Right atrium auricular region (tissue), 2 donors: ENCODE results near the gene OASL. TPM values are rescaled to one million over a fixed set of nuclear protein-coding genes. Genes with fewer than 3 reads are reported as not detected.

Experiments used
- DNase-seq: peaks from one replicate; pipeline ENCODE4 v3.0.0-alpha.2; 2019; ENCODE audit warnings: low spot score
- H3K27ac ChIP-seq, 2 donors: fragments of 200-600 bp; sonication (generic); 1 replicate in 1 of 2; 2 replicates in 1 of 2; pipeline ENCODE4 v1.5.1; 2016 to 2019
- H3K27me3 ChIP-seq, 2 donors: fragments of 200-600 bp; sonication (generic); one replicate each; pipeline versions ENCODE4 v1.5.1 to v1.6.0; 2017 to 2019
- H3K36me3 ChIP-seq: fragments of 200-600 bp; sonication (generic); one replicate; pipeline ENCODE4 v1.5.1; 2016
- H3K4me1 ChIP-seq, 2 donors: fragments of 200-600 bp; sonication (generic); one replicate each; pipeline versions ENCODE4 v1.5.1 to v1.6.0; 2017 to 2019
- H3K4me3 ChIP-seq, 2 donors: fragments of 200-600 bp; sonication (generic); 1 replicate in 1 of 2; 2 replicates in 1 of 2; pipeline ENCODE4 v1.5.1; 2017 to 2019; ENCODE audit warnings: mild to moderate bottlenecking in 1 of 2, moderate library complexity in 1 of 2
- H3K9me3 ChIP-seq, 2 donors: fragments of 200-600 bp; sonication (generic); one replicate each; pipeline ENCODE4 v1.5.1; 2019
- CTCF ChIP-seq, 2 donors: fragments of 200-600 bp; sonication (generic); IDR thresholded peaks; one replicate each; pipeline ENCODE4 v1.5.1; 2019; ENCODE audit warnings: antibody characterized with exemption in 2 of 2
- total RNA-seq, 2 donors: library from RNA; depleted of rRNA; stranded (reverse); fragments of >200 nt; gene quantifications; one replicate each; pipeline ENCODE4 v1.1.0, GENCODE V29; 2016

OASL gene
- total RNA-seq, 2 donors from 2014 or later, result 0.70 TPM; not detected in 1

- DNase-seq, result no peak
- TF ChIP-seq CTCF (IDR thresholded peaks at IDR 0.05), result no peak
- Histone ChIP-seq H3K27me3 (no peaks in the 10 kb centered on the region), H3K9me3 (no peaks in the 10 kb centered on the region), H3K36me3 (no peaks in the 10 kb centered on the region), H3K27ac (no peak overlapping the region), H3K4me1 (no peaks in the 10 kb centered on the region), H3K4me3 (no peak overlapping the region)
These were observed 48.5 kb downstream of the OASL start for GRCh38 chr12:120990487-120991055.

- no peak for TF ChIP-seq CTCF (IDR thresholded peaks at IDR 0.05)
- Histone ChIP-seq H3K9me3 (no peaks in the 10 kb centered on the region), H3K36me3 (no peaks in the 10 kb centered on the region), H3K27ac (no peak overlapping the region), H3K27me3 (no peaks in the 10 kb centered on the region), H3K4me1 (no peaks in the 10 kb centered on the region), H3K4me3 (no peak overlapping the region)
- DNase-seq, result no peak
These were observed 49.4 kb downstream of the OASL start for GRCh38 chr12:120989687-120990086.

- no peak overlapping the region for H3K4me3 ChIP-seq
- DNase-seq, result no peak
- H3K27ac ChIP-seq, result no peak overlapping the region
- H3K36me3 ChIP-seq, result no peaks in the 10 kb centered on the region
- no peaks in the 10 kb centered on the region for H3K27me3 ChIP-seq
- H3K9me3 ChIP-seq, result no peaks in the 10 kb centered on the region
- TF ChIP-seq CTCF (IDR thresholded peaks at IDR 0.05), result no peak
- no peaks in the 10 kb centered on the region for H3K4me1 ChIP-seq
These were observed 50.4 kb downstream of the OASL start for GRCh38 chr12:120988658-120989057.

- no peak for TF ChIP-seq CTCF (IDR thresholded peaks at IDR 0.05)
These were observed 50.8 kb downstream of the OASL start for GRCh38 chr12:120988234-120988633.

GRCh38 chr12:120984351-120984898 lies 54.6 kb downstream of the OASL start:
- Histone ChIP-seq H3K36me3 (no peaks in the 10 kb centered on the region), H3K27me3 (no peaks in the 10 kb centered on the region), H3K4me1 (no peaks in the 10 kb centered on the region), H3K27ac (no peak overlapping the region), H3K9me3 (no peaks in the 10 kb centered on the region), H3K4me3 (no peak overlapping the region)
- TF ChIP-seq CTCF (IDR thresholded peaks at IDR 0.05), result no peak
- no peak for DNase-seq

More at GRCh38 chr12:120988234-120988633, 50.8 kb downstream of the OASL start:
- DNase-seq, result no peak
- Histone ChIP-seq H3K9me3 (no peaks in the 10 kb centered on the region), H3K36me3 (no peaks in the 10 kb centered on the region), H3K4me1 (no peaks in the 10 kb centered on the region), H3K4me3 (no peak overlapping the region), H3K27ac (no peak overlapping the region), H3K27me3 (no peaks in the 10 kb centered on the region)

- Histone ChIP-seq H3K27me3 (no peaks in the 10 kb centered on the region), H3K4me3 (no peak overlapping the region), H3K27ac (no peak overlapping the region), H3K4me1 (no peaks in the 10 kb centered on the region), H3K36me3 (no peaks in the 10 kb centered on the region), H3K9me3 (no peaks in the 10 kb centered on the region)
- no peak for TF ChIP-seq CTCF (IDR thresholded peaks at IDR 0.05)
- DNase-seq, result no peak
These were observed 55.3 kb downstream of the OASL start for GRCh38 chr12:120983759-120984158.
